Spleen (tissue), 7 donors: ENCODE data around the gene GCC2.

ENCODE experiments used
- POLR2AphosphoS5 ChIP-seq, 3 donors: sonication (generic); formaldehyde crosslinking; IDR thresholded peaks; one replicate each; pipeline ENCODE4 v1.5.1; 2017; ENCODE audit warnings: antibody characterized with exemption in 3 of 3
- TF ChIP-seq, protein P1 (sequence below), 11 experiments: fragments of 200-600 bp in 7 of 11; fragments of 450-650 bp in 4 of 11; sonication (generic) in 4 of 11; IDR thresholded peaks in 8 of 11; conservative IDR thresholded peaks in 3 of 11; 1 replicate in 7 of 11; 2 replicates in 4 of 11; pipeline versions ENCODE4 v1.4.0 to v1.8.0; 2016 to 2021; ENCODE audit warnings: antibody characterized with exemption in 11 of 11, inconsistent platforms in 4 of 11, mild to moderate bottlenecking in 1 of 11
- donor health status: DM: no; HTN: no; CAD: no; lungs with moderate emphysema.
- donor health status: DM: no; HTN: no; CAD: no.
- donor health status: DM: no; HTN: no; CAD: no.

DNA sequence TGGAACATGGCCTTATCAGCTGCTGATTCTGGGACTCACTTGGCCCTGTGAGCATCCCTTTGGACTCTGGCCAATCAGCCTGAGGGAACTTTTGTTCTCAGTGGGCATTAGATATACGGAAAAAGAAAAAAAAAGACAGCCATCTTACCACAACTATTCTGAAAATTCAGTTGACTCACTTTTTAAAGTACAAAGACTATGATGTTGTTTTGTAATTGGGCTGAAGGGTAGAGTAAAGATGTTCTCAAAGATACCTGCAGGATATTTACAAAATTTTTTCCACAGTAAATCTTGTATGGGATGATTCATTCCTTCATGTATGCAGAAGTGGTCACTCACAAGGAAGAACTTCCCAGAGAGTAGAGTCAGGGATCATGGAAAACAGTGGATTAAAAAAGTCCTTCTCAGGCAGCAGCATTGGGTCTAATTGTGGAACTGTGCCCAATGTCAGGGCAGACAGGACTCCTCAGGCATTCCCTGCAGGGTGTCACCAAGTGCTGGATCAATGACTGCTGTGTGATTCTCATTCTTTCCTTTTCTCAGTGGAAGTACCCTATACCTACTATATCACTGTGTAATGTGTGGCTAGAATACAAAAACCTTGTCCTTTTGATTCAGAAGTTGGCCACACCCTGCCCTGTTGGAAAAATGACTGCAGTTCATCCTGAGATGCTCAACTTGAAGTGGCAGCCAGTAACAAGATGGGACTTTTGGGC lies 35.9 kb upstream of the GCC2 start:
- TF ChIP-seq, protein P1, sequence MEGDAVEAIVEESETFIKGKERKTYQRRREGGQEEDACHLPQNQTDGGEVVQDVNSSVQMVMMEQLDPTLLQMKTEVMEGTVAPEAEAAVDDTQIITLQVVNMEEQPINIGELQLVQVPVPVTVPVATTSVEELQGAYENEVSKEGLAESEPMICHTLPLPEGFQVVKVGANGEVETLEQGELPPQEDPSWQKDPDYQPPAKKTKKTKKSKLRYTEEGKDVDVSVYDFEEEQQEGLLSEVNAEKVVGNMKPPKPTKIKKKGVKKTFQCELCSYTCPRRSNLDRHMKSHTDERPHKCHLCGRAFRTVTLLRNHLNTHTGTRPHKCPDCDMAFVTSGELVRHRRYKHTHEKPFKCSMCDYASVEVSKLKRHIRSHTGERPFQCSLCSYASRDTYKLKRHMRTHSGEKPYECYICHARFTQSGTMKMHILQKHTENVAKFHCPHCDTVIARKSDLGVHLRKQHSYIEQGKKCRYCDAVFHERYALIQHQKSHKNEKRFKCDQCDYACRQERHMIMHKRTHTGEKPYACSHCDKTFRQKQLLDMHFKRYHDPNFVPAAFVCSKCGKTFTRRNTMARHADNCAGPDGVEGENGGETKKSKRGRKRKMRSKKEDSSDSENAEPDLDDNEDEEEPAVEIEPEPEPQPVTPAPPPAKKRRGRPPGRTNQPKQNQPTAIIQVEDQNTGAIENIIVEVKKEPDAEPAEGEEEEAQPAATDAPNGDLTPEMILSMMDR (IDR thresholded peaks at IDR 0.05 in 8 of 11, conservative IDR thresholded peaks at IDR 0.05 in 3 of 11) = no peak
- no peak for TF ChIP-seq POLR2AphosphoS5 (IDR thresholded peaks at IDR 0.05)
